ENCODE measurements around the gene INCA1.

Gene INCA1, protein sequence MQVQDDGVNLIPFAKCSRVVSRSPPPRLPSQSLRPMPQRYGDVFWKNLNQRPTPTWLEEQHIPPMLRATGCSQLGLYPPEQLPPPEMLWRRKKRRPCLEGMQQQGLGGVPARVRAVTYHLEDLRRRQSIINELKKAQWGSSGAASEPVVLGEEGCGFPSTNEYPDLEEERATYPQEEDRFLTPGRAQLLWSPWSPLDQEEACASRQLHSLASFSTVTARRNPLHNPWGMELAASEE

GRCh38 chr17:4997302-4998026, at the start of gene INCA1, which contains the start of gene KIF1C:
TSS of gene INCA1 (minus strand) at chr17:4997522. CDS start at chr17:4994437, 3,085 bp downstream.
TSS of gene KIF1C (plus strand) at chr17:4997950. CDS start at chr17:5000247, 2,297 bp downstream.
- no peak for TF ChIP-seq ZFX (IDR thresholded peaks at IDR 0.05; ENCODE audit: borderline replicate concordance)
- TF ChIP-seq, protein P1, sequence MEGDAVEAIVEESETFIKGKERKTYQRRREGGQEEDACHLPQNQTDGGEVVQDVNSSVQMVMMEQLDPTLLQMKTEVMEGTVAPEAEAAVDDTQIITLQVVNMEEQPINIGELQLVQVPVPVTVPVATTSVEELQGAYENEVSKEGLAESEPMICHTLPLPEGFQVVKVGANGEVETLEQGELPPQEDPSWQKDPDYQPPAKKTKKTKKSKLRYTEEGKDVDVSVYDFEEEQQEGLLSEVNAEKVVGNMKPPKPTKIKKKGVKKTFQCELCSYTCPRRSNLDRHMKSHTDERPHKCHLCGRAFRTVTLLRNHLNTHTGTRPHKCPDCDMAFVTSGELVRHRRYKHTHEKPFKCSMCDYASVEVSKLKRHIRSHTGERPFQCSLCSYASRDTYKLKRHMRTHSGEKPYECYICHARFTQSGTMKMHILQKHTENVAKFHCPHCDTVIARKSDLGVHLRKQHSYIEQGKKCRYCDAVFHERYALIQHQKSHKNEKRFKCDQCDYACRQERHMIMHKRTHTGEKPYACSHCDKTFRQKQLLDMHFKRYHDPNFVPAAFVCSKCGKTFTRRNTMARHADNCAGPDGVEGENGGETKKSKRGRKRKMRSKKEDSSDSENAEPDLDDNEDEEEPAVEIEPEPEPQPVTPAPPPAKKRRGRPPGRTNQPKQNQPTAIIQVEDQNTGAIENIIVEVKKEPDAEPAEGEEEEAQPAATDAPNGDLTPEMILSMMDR (IDR thresholded peaks at IDR 0.05) = no peak
- H3K27ac ChIP-seq = peak within 1 kb of the TSS; percentile 79

DNA sequence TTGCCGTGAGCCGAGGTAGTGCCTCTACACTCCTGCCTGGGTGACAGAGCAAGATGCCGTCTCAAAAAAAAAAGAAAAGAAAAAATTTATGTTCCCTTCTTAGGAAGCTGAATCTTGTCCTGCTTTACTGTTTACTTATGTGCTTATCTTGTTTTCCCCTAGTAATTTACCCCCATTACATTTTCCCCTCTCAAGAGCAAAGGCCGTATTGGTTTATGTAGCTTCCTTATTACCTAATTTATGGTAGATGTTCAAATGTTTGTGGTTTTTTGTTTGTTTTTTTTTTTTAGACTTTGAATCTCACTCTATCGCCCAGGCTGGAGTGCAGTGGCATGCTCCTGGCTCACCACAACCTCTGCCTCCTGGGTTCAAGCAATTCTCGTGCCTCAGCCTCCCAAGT, 48.2 kb upstream of the INCA1 start:
- no peak overlapping the region for H3K27ac ChIP-seq
- TF ChIP-seq, protein P1 (IDR thresholded peaks at IDR 0.05) = no peak
- TF ChIP-seq ZFX (IDR thresholded peaks at IDR 0.05; ENCODE audit: borderline replicate concordance) = no peak

GRCh38 chr17:5044630-5045029, 47.3 kb upstream of the INCA1 start:
- TF ChIP-seq, protein P1 (IDR thresholded peaks at IDR 0.05) = no peak
- TF ChIP-seq ZFX (IDR thresholded peaks at IDR 0.05; ENCODE audit: borderline replicate concordance) = no peak
- H3K27ac ChIP-seq = no peak overlapping the region

DNA sequence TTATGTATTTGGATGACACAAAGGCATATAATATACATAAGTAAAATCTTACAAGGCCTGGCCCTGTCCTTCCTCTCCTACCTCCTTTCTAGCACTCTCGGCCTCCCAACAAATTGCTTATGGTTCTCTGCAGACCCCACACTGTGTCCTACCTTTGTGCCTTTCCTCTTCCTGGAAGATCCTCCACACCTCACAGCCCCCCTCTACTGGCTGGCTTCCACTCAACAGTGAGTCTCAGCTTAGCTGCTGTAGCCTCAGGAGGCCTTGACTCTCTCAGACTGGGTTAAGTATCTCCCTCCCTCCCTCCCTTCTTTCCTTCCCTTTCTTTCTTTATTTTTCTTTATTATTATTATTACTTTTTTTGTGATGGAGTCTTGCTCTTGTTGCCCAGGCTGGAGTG, 46.2 kb upstream of the INCA1 start:
- TF ChIP-seq ZFX (IDR thresholded peaks at IDR 0.05; ENCODE audit: borderline replicate concordance) = no peak
- TF ChIP-seq, protein P1 (IDR thresholded peaks at IDR 0.05) = no peak
- no peak overlapping the region for H3K27ac ChIP-seq

- no peak overlapping the region for H3K27ac ChIP-seq
- TF ChIP-seq, protein P1 (IDR thresholded peaks at IDR 0.05) = no peak
- TF ChIP-seq ZFX (IDR thresholded peaks at IDR 0.05; ENCODE audit: borderline replicate concordance) = no peak
These were observed 45.1 kb upstream of the INCA1 start for GRCh38 chr17:5042157-5043022.

DNA sequence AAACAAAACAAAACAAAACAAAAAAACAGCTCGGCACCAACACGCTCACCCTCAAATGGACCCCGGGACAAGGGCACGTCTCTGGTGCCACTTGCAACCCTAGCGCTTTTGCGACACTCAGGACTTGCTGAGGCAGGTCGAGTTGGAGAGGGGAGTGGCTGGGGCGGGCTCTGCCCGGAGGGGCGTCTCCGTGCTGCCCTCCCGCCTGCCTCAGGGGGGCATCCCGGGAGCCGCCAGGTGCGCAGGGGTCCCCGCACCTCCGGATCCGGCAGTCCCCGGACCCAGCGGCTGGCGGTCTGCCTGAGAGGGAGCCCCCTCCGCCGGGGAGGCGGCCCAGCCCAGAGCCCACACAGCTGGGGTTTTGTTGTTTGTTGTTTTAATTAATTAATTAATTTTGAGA, 38.0 kb upstream of the INCA1 start, which contains the start of gene SLC52A1:
SLC52A1 (minus strand) TSS at position 112 of the 400 bp plus-strand sequence. CDS start 820 bp downstream, outside the sequence.
- no peak within 1 kb of the TSS for H3K27ac ChIP-seq

More for the DNA sequence above, 38.0 kb upstream of the INCA1 start, which contains the start of gene SLC52A1:
- no peak for TF ChIP-seq ZFX (IDR thresholded peaks at IDR 0.05; ENCODE audit: borderline replicate concordance)
- TF ChIP-seq, protein P1 (IDR thresholded peaks at IDR 0.05) = no peak

Measured in 22Rv1 (cell line).